GM18526 (cell line): ENCODE data around the gene ETFA.

Experiments used
- POLR2A ChIP-seq: IDR thresholded peaks from 3 replicates; pipeline ENCODE4 v1.6.1; 2011; ENCODE audit not compliant: insufficient read length; ENCODE audit errors: extremely low read depth

The ETFA gene

GRCh38 chr15:76173317-76173834, 137.9 kb downstream of the ETFA start:
- no peak for TF ChIP-seq POLR2A

GRCh38 chr15:76172782-76173181, 138.5 kb downstream of the ETFA start:
- TF ChIP-seq POLR2A = no peak

- TF ChIP-seq POLR2A = no peak
These were observed 141.1 kb downstream of the ETFA start for GRCh38 chr15:76169911-76170800.

GRCh38 chr15:76169018-76169417, 142.3 kb downstream of the ETFA start:
- no peak for TF ChIP-seq POLR2A

GRCh38 chr15:76168237-76168984, 142.9 kb downstream of the ETFA start:
- TF ChIP-seq POLR2A = no peak

GRCh38 chr15:76165951-76166350, 145.3 kb downstream of the ETFA start:
- TF ChIP-seq POLR2A = no peak
